HCT116 (cell line): ENCODE data around the gene TNRC6A. TPM values are rescaled to one million over a fixed set of nuclear protein-coding genes. Genes with fewer than 3 reads are reported as not detected.

Experiments used
- ATAC-seq: fragments of 200-7000 bp; cut with Tn5 transposase; 2 replicates; pipeline ENCODE4 v1.9.1; 2020; ENCODE audit warnings: mild to moderate bottlenecking, moderate library complexity
- BruUV-seq: library from RNA; stranded (reverse); fragments of 400-500 nt; replicated peaks from 2 replicates; lab custom pipeline; 2021; lab: Mats Ljungman, UMichigan
- CTCF ChIA-PET: fragments of 300-600 bp; sonication (Branson Sonifier 250); formaldehyde crosslinking; loops from one replicate; lab custom pipeline; 2021; ENCODE audit warnings: antibody characterized with exemption; lab: Charles Lee
- POLR2A ChIA-PET: fragments of 300-600, 350-600 bp; sonication (Branson Sonifier 250); formaldehyde crosslinking; loops from one replicate; lab custom pipeline; 2021; ENCODE audit warnings: antibody characterized with exemption; lab: Charles Lee
- RAD21 ChIA-PET, 2 experiments: fragments of 300-600 bp; sonication (Branson Sonifier 250); formaldehyde crosslinking; loops; one replicate each; lab custom pipeline; 2023; ENCODE audit warnings: low total read pairs in 2 of 2; ENCODE audit not compliant: uncharacterized antibody in 2 of 2, unreplicated experiment in 2 of 2, low non-redundant PET in 1 of 2; lab: Charles Lee
- DNase-seq: peaks from one replicate; pipeline ENCODE4 v3.0.0-alpha.2; 2010; ENCODE audit warnings: low read depth, low spot score
- H2AFZ ChIP-seq: fragments of 200-600 bp; shearing (Covaris generic), sonication (generic); 2 replicates; pipeline ENCODE4 v1.6.1; 2017; ENCODE audit warnings: low read depth, mixed run types, mixed read lengths, antibody characterized with exemption, low read length; ENCODE audit not compliant: poor library complexity, severe bottlenecking
- H3K27ac ChIP-seq: 2 replicates; pipeline ENCODE4 v1.5.1; 2012; ENCODE audit warnings: low read depth, low read length
- H3K27me3 ChIP-seq: fragments of 200-600 bp; sonication (generic); 2 replicates; pipeline ENCODE4 v1.6.1; 2016; ENCODE audit warnings: mixed run types, low read length, mixed read lengths; ENCODE audit not compliant: insufficient read depth
- H3K36me3 ChIP-seq, 2 experiments: fragments of 200-500 bp in 1 of 2; fragments of 200-600 bp in 1 of 2; sonication (Bioruptor generic) in 1 of 2; sonication (generic) in 1 of 2; 2 replicates each; pipeline versions ENCODE4 v1.5.1 to v1.6.1; 2014 to 2016; ENCODE audit warnings: low read length in 2 of 2, inconsistent platforms in 1 of 2, mixed read lengths in 1 of 2, mixed run types in 1 of 2; ENCODE audit not compliant: insufficient read depth in 2 of 2, control insufficient read depth in 1 of 2
- H3K4me1 ChIP-seq, 2 experiments: fragments of 200-600 bp in 1 of 2; sonication (generic) in 1 of 2; 2 replicates each; pipeline versions ENCODE4 v1.5.1 to v1.6.1; 2012 to 2017; ENCODE audit warnings: low read length in 2 of 2, inconsistent platforms in 1 of 2, mild to moderate bottlenecking in 1 of 2, mixed read lengths in 1 of 2, mixed run types in 1 of 2, moderate library complexity in 1 of 2; ENCODE audit not compliant: insufficient read depth in 2 of 2, control insufficient read depth in 1 of 2
- H3K4me2 ChIP-seq: fragments of 200-600 bp; sonication (generic); 2 replicates; pipeline ENCODE4 v1.6.1; 2017; ENCODE audit warnings: mixed run types, low read length, mixed read lengths
- H3K4me3 ChIP-seq, 2 experiments: fragments of 200-600 bp in 1 of 2; sonication (generic) in 1 of 2; replicated peaks in 1 of 2; 2 replicates each; pipeline ENCODE4 v1.5.1; 2011 to 2016; ENCODE audit warnings: low read length in 2 of 2, control low read depth in 1 of 2, low read depth in 1 of 2, mild to moderate bottlenecking in 1 of 2, mixed read lengths in 1 of 2, mixed run types in 1 of 2
- H3K79me2 ChIP-seq: fragments of 200-600 bp; sonication (generic); 2 replicates; pipeline ENCODE4 v1.6.1; 2017; ENCODE audit warnings: mild to moderate bottlenecking, mixed run types, low read length, moderate library complexity, mixed read lengths; ENCODE audit not compliant: insufficient read depth
- H3K9ac ChIP-seq: fragments of 200-600 bp; sonication (generic); 2 replicates; pipeline ENCODE4 v1.6.1; 2016; ENCODE audit warnings: low read length, mixed read lengths
- H3K9me2 ChIP-seq: fragments of 200-600 bp; sonication (generic), shearing (Covaris generic); 2 replicates; pipeline ENCODE4 v1.6.1; 2017; ENCODE audit warnings: mixed run types, mild to moderate bottlenecking, moderate library complexity; ENCODE audit not compliant: insufficient read depth
- H3K9me3 ChIP-seq, 2 experiments: fragments of 200-500 bp in 1 of 2; fragments of 200-600 bp in 1 of 2; sonication (Bioruptor generic) in 1 of 2; sonication (generic) in 1 of 2; 2 replicates each; pipeline ENCODE4 v1.6.1; 2014 to 2017; ENCODE audit warnings: low read length in 2 of 2, mixed read lengths in 2 of 2, inconsistent platforms in 1 of 2, low read depth in 1 of 2, mild to moderate bottlenecking in 1 of 2, mixed run types in 1 of 2, moderate library complexity in 1 of 2; ENCODE audit not compliant: control insufficient read depth in 1 of 2, insufficient read depth in 1 of 2
- H4K20me1 ChIP-seq: fragments of 200-600 bp; sonication (generic), shearing (Covaris generic); 2 replicates; pipeline ENCODE4 v1.6.1; 2017; ENCODE audit warnings: mixed run types, mild to moderate bottlenecking, moderate library complexity; ENCODE audit not compliant: insufficient read depth
- CBX3 ChIP-seq: IDR thresholded peaks from 2 replicates; pipeline ENCODE4 v1.6.1; 2012; ENCODE audit warnings: low read depth
- CEBPB ChIP-seq: IDR thresholded peaks from 2 replicates; pipeline ENCODE4 v1.6.1; 2012; ENCODE audit warnings: low read depth
- EGR1 ChIP-seq: IDR thresholded peaks from 2 replicates; pipeline ENCODE4 v1.6.1; 2012; ENCODE audit warnings: low read depth
- ELF1 ChIP-seq: IDR thresholded peaks from 2 replicates; pipeline ENCODE4 v1.6.1; 2012; ENCODE audit warnings: low read depth, borderline replicate concordance
- EZH2 ChIP-seq: fragments of 200-600 bp; sonication (generic); IDR thresholded peaks from 2 replicates; pipeline ENCODE4 v1.6.1; 2017; ENCODE audit warnings: antibody characterized with exemption, mixed run types
- EZH2phosphoT487 ChIP-seq: fragments of 200-600 bp; IDR thresholded peaks from 2 replicates; pipeline ENCODE4 v1.6.1; 2018; ENCODE audit warnings: antibody characterized with exemption, borderline replicate concordance
- FOSL1 ChIP-seq: IDR thresholded peaks from 2 replicates; pipeline ENCODE4 v1.6.1; 2012; ENCODE audit warnings: low read depth
- JUND ChIP-seq: IDR thresholded peaks from 2 replicates; pipeline ENCODE4 v1.6.1; 2012
- MAX ChIP-seq: IDR thresholded peaks from 2 replicates; pipeline ENCODE4 v1.6.1; 2012
- POLR2A ChIP-seq: IDR thresholded peaks from 2 replicates; pipeline ENCODE4 v1.7.0; 2011; ENCODE audit warnings: borderline replicate concordance; ENCODE audit not compliant: insufficient read depth, insufficient read length; ENCODE audit errors: extremely low read depth
- POLR2AphosphoS5 ChIP-seq: IDR thresholded peaks from 2 replicates; pipeline ENCODE4 v1.6.1; 2011; ENCODE audit warnings: mild to moderate bottlenecking, low read depth, low read length, moderate library complexity
- RAD21 ChIP-seq: IDR thresholded peaks from 2 replicates; pipeline ENCODE4 v1.6.1; 2012; ENCODE audit warnings: low read depth, mild to moderate bottlenecking
- SP1 ChIP-seq: IDR thresholded peaks from 2 replicates; pipeline ENCODE4 v1.6.1; 2012; ENCODE audit warnings: low read depth
- SRF ChIP-seq: IDR thresholded peaks from 2 replicates; pipeline ENCODE4 v1.6.1; 2012; ENCODE audit warnings: low read depth
- ZBTB33 ChIP-seq: IDR thresholded peaks from 2 replicates; pipeline ENCODE4 v1.6.1; 2011; ENCODE audit warnings: mild to moderate bottlenecking, low read length, moderate library complexity; ENCODE audit not compliant: insufficient replicate concordance; ENCODE audit errors: extremely low read depth
- ZFX ChIP-seq: fragments of 450-650 bp; IDR thresholded peaks from 2 replicates; pipeline ENCODE4 v1.6.1; 2017
- intact Hi-C: fragments of 100-400 bp; cut with micrococcal nuclease; formaldehyde crosslinking; loops from 2 replicates; pipeline ENCODE4 v1.10.0; 2022
- total RNA-seq: library from RNA; stranded (reverse); gene quantifications from one replicate; pipeline ENCODE4 v1.2.1, GENCODE V29; 2021; ENCODE audit not compliant: unreplicated experiment
- TF ChIP-seq, protein P1 (sequence below), 3 experiments: fragments of 200-600 bp in 1 of 3; sonication (generic) in 1 of 3; IDR thresholded peaks in 2 of 3; conservative IDR thresholded peaks in 1 of 3; 2 replicates each; pipeline ENCODE4 v1.5.1; 2012 to 2017; ENCODE audit warnings: low read depth in 2 of 3, low read length in 2 of 3, antibody characterized with exemption in 1 of 3, borderline replicate concordance in 1 of 3, control low read depth in 1 of 3, mild to moderate bottlenecking in 1 of 3, mixed read lengths in 1 of 3, mixed run types in 1 of 3, moderate library complexity in 1 of 3; ENCODE audit not compliant: insufficient read depth in 1 of 3
- TF ChIP-seq, protein P2 (sequence below): IDR thresholded peaks from 2 replicates; pipeline ENCODE4 v1.6.1; 2012

The TNRC6A gene
- total RNA-seq, 1 experiment from 2014 or later = 37.0 TPM

DNA sequence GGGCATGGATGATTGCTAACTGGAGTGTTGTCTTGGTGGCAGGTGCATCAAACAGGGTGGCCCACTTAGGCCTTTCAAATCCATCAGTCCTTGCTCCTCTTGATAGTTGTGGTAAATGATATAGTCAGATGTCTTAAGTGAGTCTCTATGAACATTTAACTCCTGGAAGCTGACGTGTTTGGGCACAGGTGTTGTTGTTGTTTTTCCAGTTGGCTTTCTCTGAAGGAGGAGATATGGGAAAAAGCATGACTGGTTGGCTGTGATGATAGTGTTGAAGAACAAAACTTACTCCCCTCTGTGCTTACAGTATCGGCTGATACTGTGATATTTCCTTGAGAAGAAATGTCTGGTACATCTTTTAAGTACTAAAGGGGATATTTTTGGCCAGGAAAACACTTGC lies 18.0 kb downstream of the TNRC6A start:
- RAD21 ChIA-PET = no interaction called here
- H3K36me3 ChIP-seq = peaks cover 0 to 3% of the 10 kb centered on the region in 2 experiments; a peak in 1 of 4 replicates
- ATAC-seq = no peak
- peaks cover 7 to 21% of the 10 kb centered on the region in 2 experiments for H3K4me1 ChIP-seq
- no peak overlapping the region for H3K4me3 ChIP-seq
- no peaks in the 10 kb centered on the region for H3K27me3 ChIP-seq
- no peaks in the 10 kb centered on the region for H3K9me3 ChIP-seq
- H4K20me1 ChIP-seq = peaks cover 46% of the 10 kb centered on the region; the same call in 1 of the 2 replicates
- no peak overlapping the region for H3K27ac ChIP-seq
- TF ChIP-seq SP1 (no peak), CBX3 (no peak), ELF1 (no peak), EGR1 (no peak), JUND (no peak), ZBTB33 (no peak), CEBPB (no peak), EZH2phosphoT487 (no peak), SRF (no peak), EZH2 (no peak), RAD21 (no peak), MAX (no peak), FOSL1 (no peak), ZFX (no peak), POLR2AphosphoS5 (no peak), POLR2A (no peak)
- TF ChIP-seq, protein P1, sequence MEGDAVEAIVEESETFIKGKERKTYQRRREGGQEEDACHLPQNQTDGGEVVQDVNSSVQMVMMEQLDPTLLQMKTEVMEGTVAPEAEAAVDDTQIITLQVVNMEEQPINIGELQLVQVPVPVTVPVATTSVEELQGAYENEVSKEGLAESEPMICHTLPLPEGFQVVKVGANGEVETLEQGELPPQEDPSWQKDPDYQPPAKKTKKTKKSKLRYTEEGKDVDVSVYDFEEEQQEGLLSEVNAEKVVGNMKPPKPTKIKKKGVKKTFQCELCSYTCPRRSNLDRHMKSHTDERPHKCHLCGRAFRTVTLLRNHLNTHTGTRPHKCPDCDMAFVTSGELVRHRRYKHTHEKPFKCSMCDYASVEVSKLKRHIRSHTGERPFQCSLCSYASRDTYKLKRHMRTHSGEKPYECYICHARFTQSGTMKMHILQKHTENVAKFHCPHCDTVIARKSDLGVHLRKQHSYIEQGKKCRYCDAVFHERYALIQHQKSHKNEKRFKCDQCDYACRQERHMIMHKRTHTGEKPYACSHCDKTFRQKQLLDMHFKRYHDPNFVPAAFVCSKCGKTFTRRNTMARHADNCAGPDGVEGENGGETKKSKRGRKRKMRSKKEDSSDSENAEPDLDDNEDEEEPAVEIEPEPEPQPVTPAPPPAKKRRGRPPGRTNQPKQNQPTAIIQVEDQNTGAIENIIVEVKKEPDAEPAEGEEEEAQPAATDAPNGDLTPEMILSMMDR (IDR thresholded peaks at IDR 0.05 in 2 of 3, conservative IDR thresholded peaks at IDR 0.05 in 1 of 3; ENCODE audit: borderline replicate concordance in 1 of 3, insufficient read depth in 1 of 3, low read depth in 2 of 3, low read length in 2 of 3) = no peak
- TF ChIP-seq, protein P2, sequence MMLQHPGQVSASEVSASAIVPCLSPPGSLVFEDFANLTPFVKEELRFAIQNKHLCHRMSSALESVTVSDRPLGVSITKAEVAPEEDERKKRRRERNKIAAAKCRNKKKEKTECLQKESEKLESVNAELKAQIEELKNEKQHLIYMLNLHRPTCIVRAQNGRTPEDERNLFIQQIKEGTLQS = no peak
- intact Hi-C loops = no loop called here
- no peak overlapping the region for H3K9ac ChIP-seq
- DNase-seq = no peak
- CTCF ChIA-PET = no interaction called here
- H3K9me2 ChIP-seq = no peaks in the 10 kb centered on the region
- no TSS peak for BruUV-seq
- H3K79me2 ChIP-seq = peaks cover 100% of the 10 kb centered on the region
- peak overlapping the region; percentile 26 for H3K4me2 ChIP-seq
- POLR2A ChIA-PET = no interaction called here
- no peak overlapping the region for H2AFZ ChIP-seq
